DMS 273 (cell line): ENCODE measurements around the gene GJB3.
"Not testable (repeated sequence)": the region's sequence is repeated elsewhere in the genome, so short reads cannot be mapped to it uniquely, and the experiment has no call there.

Source experiments
- DNase-seq: peaks from one replicate; lab custom pipeline; 2025; ENCODE audit not compliant: unreplicated experiment; lab: John Stamatoyannopoulos, UW

GJB3 gene

GRCh38 chr1:34759503-34760357 is 21.3 kb upstream of the GJB3 start, which contains the start of gene GJB4:
TSS of gene GJB4 (plus strand) at chr1:34759740. CDS start at chr1:34761255, 1,515 bp downstream.
- DNase-seq, result no peak

GRCh38 chr1:34761176-34761761 is 19.7 kb upstream of the GJB3 start:
- DNase-seq, result no peak

GRCh38 chr1:34761776-34762307 is 19.2 kb upstream of the GJB3 start:
- no peak for DNase-seq

- no peak for DNase-seq
Measured at GRCh38 chr1:34762474-34763141, 18.4 kb upstream of the GJB3 start.

- DNase-seq, result no peak
Measured at GRCh38 chr1:34763142-34763781, 17.8 kb upstream of the GJB3 start.

- DNase-seq, result no peak
Measured at GRCh38 chr1:34768856-34769255, 12.2 kb upstream of the GJB3 start.

GRCh38 chr1:34770891-34771504 is 10.0 kb upstream of the GJB3 start:
- no peak for DNase-seq

- no peak for DNase-seq
Measured at GRCh38 chr1:34771573-34772371, 9.2 kb upstream of the GJB3 start.

- DNase-seq, result not testable (repeated sequence)
Measured at GRCh38 chr1:34773114-34773513, 7.9 kb upstream of the GJB3 start.

GRCh38 chr1:34774957-34775356 is 6.1 kb upstream of the GJB3 start:
- DNase-seq, result no peak

- no peak for DNase-seq
Measured at GRCh38 chr1:34776911-34777310, 4.1 kb upstream of the GJB3 start.

- DNase-seq, result no peak
Measured at GRCh38 chr1:34777519-34778321, 3.3 kb upstream of the GJB3 start.

GRCh38 chr1:34778381-34778780 is 2.6 kb upstream of the GJB3 start:
- DNase-seq, result no peak

- DNase-seq, result no peak
Measured at GRCh38 chr1:34779005-34779404, 2.0 kb upstream of the GJB3 start.

- DNase-seq, result no peak
Measured at GRCh38 chr1:34779526-34779925, 1.5 kb upstream of the GJB3 start.

GRCh38 chr1:34779962-34780361 is 1.1 kb upstream of the GJB3 start:
- DNase-seq, result no peak

- no peak for DNase-seq
Measured at GRCh38 chr1:34780528-34780927, 486 bp upstream of the GJB3 start.

- no peak for DNase-seq
Measured at GRCh38 chr1:34781844-34782391, 904 bp downstream of the GJB3 start.

- DNase-seq, result no peak
Measured at GRCh38 chr1:34784751-34785221, 3.8 kb downstream of the GJB3 start.
